Body of pancreas (tissue), 4 donors: ENCODE measurements around the gene PPP1CA.

Experiments used
- CTCF ChIP-seq, 7 experiments: fragments of 450-650 bp in 4 of 7; fragments of 200-600 bp in 3 of 7; sonication (generic) in 3 of 7; IDR thresholded peaks; one replicate each; pipeline ENCODE4 v1.5.1; 2016 to 2019; ENCODE audit warnings: antibody characterized with exemption in 7 of 7
- POLR2A ChIP-seq, 3 donors: fragments of 450-650 bp; IDR thresholded peaks; one replicate each; pipeline ENCODE4 v1.6.1; 2016; ENCODE audit warnings: antibody characterized with exemption in 3 of 3, mild to moderate bottlenecking in 2 of 3

DNA sequence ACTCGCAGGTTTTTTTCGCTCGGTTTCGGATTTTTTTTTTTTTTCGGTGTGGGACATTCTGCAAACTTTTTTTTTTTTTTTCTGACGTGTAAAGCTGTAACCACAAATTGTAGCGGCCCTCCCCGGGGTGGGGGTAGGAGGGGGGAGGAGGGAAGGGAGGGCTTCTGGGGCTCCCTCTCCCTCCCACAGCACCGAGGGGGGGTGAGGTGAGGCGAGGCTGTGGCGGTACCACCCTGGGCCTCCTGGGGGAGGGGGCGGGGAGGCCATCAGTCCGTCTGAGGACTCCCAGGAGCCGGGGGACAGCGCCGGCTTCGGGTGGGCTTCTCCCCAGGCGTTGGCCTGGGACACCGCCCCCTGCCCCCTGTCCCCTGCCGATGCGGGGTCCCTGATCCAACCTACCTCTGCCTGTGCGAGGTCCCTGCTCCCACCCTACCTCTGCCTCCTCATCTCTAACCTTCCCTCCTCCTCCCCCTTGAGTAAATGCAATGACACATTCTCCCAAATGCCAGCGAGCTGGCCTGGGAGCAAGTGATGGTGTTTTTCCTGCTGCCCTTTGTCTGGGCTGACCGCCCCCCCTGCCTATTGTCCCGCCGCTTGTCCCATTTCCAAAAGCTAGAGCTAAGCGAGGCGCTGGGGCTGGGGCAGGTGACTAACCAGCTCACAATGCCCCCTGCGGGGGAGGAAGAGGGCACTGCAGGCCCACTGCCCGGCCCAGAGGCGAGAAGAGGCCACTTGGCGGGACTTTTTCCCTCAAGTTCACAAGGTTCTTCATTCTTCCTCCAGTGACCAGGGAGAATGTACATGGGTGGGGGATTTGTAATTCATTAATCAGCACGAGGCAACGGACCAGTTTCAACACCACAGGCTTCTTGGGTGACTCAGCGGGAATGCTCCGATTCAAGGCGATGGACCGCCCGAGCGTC lies 27.7 kb downstream of the PPP1CA start:
- TF ChIP-seq CTCF (IDR thresholded peaks at IDR 0.05) (peak; percentile 34 to 84 (median 74)), POLR2A (IDR thresholded peaks at IDR 0.05) (peak; percentile 53 to 86 (median 85))
